DND-41 (cell line): ENCODE results near the gene ADAMTSL2.
A peak's percentile ranks its signal among the peaks of the same experiment; 100 is the strongest.

Source experiments
- ATAC-seq: fragments of 200-7000 bp; cut with Tn5 transposase; 3 replicates; pipeline ENCODE4 v1.9.1; 2021; ENCODE audit warnings: low read depth; ENCODE audit not compliant: insufficient read depth
- DNase-seq: peaks from one replicate; pipeline ENCODE4 v3.0.0-alpha.2; 2020
- H2AFZ ChIP-seq: 2 replicates; pipeline ENCODE4 v1.6.0; 2012; ENCODE audit warnings: low read depth, low read length
- H3K27ac ChIP-seq: 2 replicates; pipeline ENCODE4 v1.5.1; 2012; ENCODE audit warnings: low read length, inconsistent platforms
- H3K27me3 ChIP-seq: fragments of 200-600 bp; sonication (generic); 2 replicates; pipeline ENCODE4 v1.6.0; 2012; ENCODE audit warnings: low read length, mild to moderate bottlenecking, inconsistent platforms; ENCODE audit not compliant: insufficient read depth, poor library complexity
- H3K36me3 ChIP-seq: 2 replicates; pipeline ENCODE4 v1.5.1; 2012; ENCODE audit warnings: low read length, inconsistent platforms; ENCODE audit not compliant: insufficient read depth
- H3K4me1 ChIP-seq: 2 replicates; pipeline ENCODE4 v1.5.1; 2012; ENCODE audit warnings: mild to moderate bottlenecking, low read length; ENCODE audit not compliant: insufficient read depth
- H3K4me2 ChIP-seq: 2 replicates; pipeline ENCODE4 v1.6.0; 2012; ENCODE audit warnings: mild to moderate bottlenecking, moderate library complexity, low read length, inconsistent platforms; ENCODE audit not compliant: insufficient read depth
- H3K4me3 ChIP-seq, 2 experiments: fragments of 200-600 bp in 1 of 2; shearing (Covaris generic) in 1 of 2; 2 replicates each; pipeline ENCODE4 v1.5.1; 2012 to 2016; ENCODE audit warnings: inconsistent platforms in 2 of 2, low read length in 2 of 2, mild to moderate bottlenecking in 2 of 2, low read depth in 1 of 2, moderate library complexity in 1 of 2
- H3K79me2 ChIP-seq: 2 replicates; pipeline ENCODE4 v1.6.0; 2012; ENCODE audit warnings: low read length, inconsistent platforms; ENCODE audit not compliant: insufficient read depth
- H3K9ac ChIP-seq: 2 replicates; pipeline ENCODE4 v1.6.0; 2012; ENCODE audit warnings: low read depth, mild to moderate bottlenecking, inconsistent platforms, low read length, moderate library complexity
- H3K9me3 ChIP-seq: 2 replicates; pipeline ENCODE4 v1.5.1; 2012; ENCODE audit warnings: low read length, moderate library complexity, mild to moderate bottlenecking, inconsistent platforms; ENCODE audit not compliant: insufficient read depth, severe bottlenecking
- H4K20me1 ChIP-seq: 2 replicates; pipeline ENCODE4 v1.6.0; 2012; ENCODE audit warnings: low read length; ENCODE audit not compliant: insufficient read depth
- EZH2 ChIP-seq: IDR thresholded peaks from 3 replicates; pipeline ENCODE4 v1.6.1; 2012; ENCODE audit warnings: borderline replicate concordance, low read depth, mild to moderate bottlenecking, moderate library complexity, low read length, inconsistent platforms; ENCODE audit not compliant: severe bottlenecking
- TF ChIP-seq, protein P1 (sequence below): IDR thresholded peaks from 2 replicates; pipeline ENCODE4 v1.5.1; 2012; ENCODE audit warnings: borderline replicate concordance, low read length, moderate library complexity, mild to moderate bottlenecking; ENCODE audit not compliant: poor library complexity, severe bottlenecking; ENCODE audit errors: extremely low read depth

The ADAMTSL2 gene

GRCh38 chr9:133584167-133584558, 49.7 kb downstream of the ADAMTSL2 start:
- H3K4me3 ChIP-seq = no peak overlapping the region
- TF ChIP-seq, protein P1, sequence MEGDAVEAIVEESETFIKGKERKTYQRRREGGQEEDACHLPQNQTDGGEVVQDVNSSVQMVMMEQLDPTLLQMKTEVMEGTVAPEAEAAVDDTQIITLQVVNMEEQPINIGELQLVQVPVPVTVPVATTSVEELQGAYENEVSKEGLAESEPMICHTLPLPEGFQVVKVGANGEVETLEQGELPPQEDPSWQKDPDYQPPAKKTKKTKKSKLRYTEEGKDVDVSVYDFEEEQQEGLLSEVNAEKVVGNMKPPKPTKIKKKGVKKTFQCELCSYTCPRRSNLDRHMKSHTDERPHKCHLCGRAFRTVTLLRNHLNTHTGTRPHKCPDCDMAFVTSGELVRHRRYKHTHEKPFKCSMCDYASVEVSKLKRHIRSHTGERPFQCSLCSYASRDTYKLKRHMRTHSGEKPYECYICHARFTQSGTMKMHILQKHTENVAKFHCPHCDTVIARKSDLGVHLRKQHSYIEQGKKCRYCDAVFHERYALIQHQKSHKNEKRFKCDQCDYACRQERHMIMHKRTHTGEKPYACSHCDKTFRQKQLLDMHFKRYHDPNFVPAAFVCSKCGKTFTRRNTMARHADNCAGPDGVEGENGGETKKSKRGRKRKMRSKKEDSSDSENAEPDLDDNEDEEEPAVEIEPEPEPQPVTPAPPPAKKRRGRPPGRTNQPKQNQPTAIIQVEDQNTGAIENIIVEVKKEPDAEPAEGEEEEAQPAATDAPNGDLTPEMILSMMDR = no peak
- no peak for TF ChIP-seq EZH2
- H3K27me3 ChIP-seq = no peaks in the 10 kb centered on the region
- H3K79me2 ChIP-seq = no peaks in the 10 kb centered on the region
- DNase-seq (no peak), ATAC-seq (no peak)
- no peak overlapping the region for H2AFZ ChIP-seq
- peaks cover 7% of the 10 kb centered on the region; the same call in 1 of the 2 replicates for H4K20me1 ChIP-seq
- H3K27ac ChIP-seq = peak overlapping the region; percentile 65; the same call in 1 of the 2 replicates
- H3K4me1 ChIP-seq = peaks cover 27% of the 10 kb centered on the region
- H3K9me3 ChIP-seq = peaks cover 3% of the 10 kb centered on the region
- H3K9ac ChIP-seq = no peak overlapping the region
- H3K4me2 ChIP-seq = no peak overlapping the region
- no peaks in the 10 kb centered on the region for H3K36me3 ChIP-seq

DNA sequence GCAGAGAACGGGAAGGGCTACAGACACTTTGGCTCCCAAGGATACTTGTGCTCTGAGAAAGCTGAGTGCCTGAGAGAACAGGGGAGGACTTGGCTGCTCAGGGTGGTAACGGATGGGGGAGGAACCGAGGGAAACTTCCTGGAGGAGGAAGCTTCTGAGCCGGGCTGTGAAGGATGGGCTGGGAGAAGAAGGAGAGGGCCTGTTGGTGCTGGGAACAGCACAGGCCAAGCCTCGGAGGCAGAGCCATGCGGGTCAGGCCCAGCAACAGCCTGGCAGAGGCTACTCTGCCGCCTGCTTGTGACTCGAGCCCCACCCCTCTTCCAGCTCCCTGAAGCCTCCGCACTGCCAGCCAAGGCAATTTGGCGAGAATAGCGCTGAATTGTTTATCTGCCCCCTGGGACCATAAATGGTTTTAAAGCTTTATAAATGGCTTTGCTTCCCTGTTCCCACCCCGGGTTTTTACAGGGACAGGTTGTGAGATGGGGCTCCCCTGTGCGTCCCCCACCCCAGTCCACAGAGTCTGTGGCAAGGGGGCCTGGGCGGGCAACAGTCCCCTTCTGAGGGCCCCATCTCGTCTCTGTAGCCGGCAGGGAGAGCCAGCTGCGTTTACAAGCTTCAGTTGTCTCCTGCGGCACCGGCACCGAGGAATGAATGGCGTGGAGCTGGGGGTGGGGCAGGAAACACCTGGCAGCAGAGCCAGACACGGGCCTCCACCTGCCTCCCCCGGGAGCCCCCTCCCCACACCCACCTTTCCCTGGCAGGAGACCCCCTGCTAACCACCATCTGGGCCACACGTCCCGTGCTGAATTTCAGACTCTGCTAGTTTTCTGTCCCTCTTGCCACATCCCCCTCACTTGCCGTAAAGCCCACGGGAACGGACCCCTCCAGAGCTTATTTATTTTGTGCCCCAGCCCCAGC, 50.3 kb downstream of the ADAMTSL2 start:
- TF ChIP-seq, protein P1 = no peak
- TF ChIP-seq EZH2 = no peak
- H4K20me1 ChIP-seq = peaks cover 7% of the 10 kb centered on the region; the same call in 1 of the 2 replicates
- peak overlapping the region; percentile 43 for H3K4me2 ChIP-seq
- peaks cover 3% of the 10 kb centered on the region for H3K9me3 ChIP-seq
- H3K4me1 ChIP-seq = peaks cover 27% of the 10 kb centered on the region
- H3K9ac ChIP-seq = no peak overlapping the region
- no peaks in the 10 kb centered on the region for H3K36me3 ChIP-seq
- DNase-seq = peak; percentile 82
- peak; percentile 83 for ATAC-seq
- no peak overlapping the region for H3K4me3 ChIP-seq
- H3K27me3 ChIP-seq = no peaks in the 10 kb centered on the region
- no peaks in the 10 kb centered on the region for H3K79me2 ChIP-seq
- H3K27ac ChIP-seq = peak overlapping the region; percentile 65
- H2AFZ ChIP-seq = no peak overlapping the region

GRCh38 chr9:133585481-133586351, 51.2 kb downstream of the ADAMTSL2 start:
- Histone ChIP-seq H3K9ac (no peak overlapping the region), H3K27ac (peak overlapping the region; percentile 48; the same call in 1 of the 2 replicates), H3K9me3 (peaks cover 3% of the 10 kb centered on the region), H3K27me3 (no peaks in the 10 kb centered on the region), H2AFZ (no peak overlapping the region), H3K4me2 (peak overlapping the region; percentile 43), H3K4me1 (peaks cover 27% of the 10 kb centered on the region), H4K20me1 (peaks cover 7% of the 10 kb centered on the region; the same call in 1 of the 2 replicates), H3K79me2 (no peaks in the 10 kb centered on the region), H3K36me3 (no peaks in the 10 kb centered on the region), H3K4me3 (no peak overlapping the region)
- TF ChIP-seq, protein P1 = no peak
- ATAC-seq (no peak; the same call in 2 of the 3 replicates), DNase-seq (no peak)
